Panc1 (cell line): ENCODE data around the gene ADAMTS14. TPM values are rescaled to one million over a fixed set of nuclear protein-coding genes. Genes with fewer than 3 reads are reported as not detected.

ENCODE experiments used
- ATAC-seq: fragments of 200-7000 bp; cut with Tn5 transposase; 2 replicates; pipeline ENCODE4 v1.9.1; 2020; ENCODE audit warnings: mild to moderate bottlenecking, moderate library complexity
- BruUV-seq: library from RNA; stranded (reverse); fragments of 400-500 nt; replicated peaks from 2 replicates; lab custom pipeline; 2021; lab: Mats Ljungman, UMichigan
- CTCF ChIA-PET: fragments of 300-600 bp; sonication (Branson Sonifier 250); formaldehyde crosslinking; loops from one replicate; lab custom pipeline; 2022; ENCODE audit warnings: antibody characterized with exemption; lab: Charles Lee
- POLR2A ChIA-PET: fragments of 300-600 bp; sonication (Branson Sonifier 250); formaldehyde crosslinking; loops from one replicate; lab custom pipeline; 2022; ENCODE audit warnings: antibody characterized with exemption; lab: Charles Lee
- DNase-seq: peaks from one replicate; pipeline ENCODE4 v3.0.0-alpha.2; 2010; ENCODE audit warnings: low read depth, low spot score
- H3K27ac ChIP-seq: 2 replicates; pipeline ENCODE4 v1.5.1; 2011; ENCODE audit warnings: mild to moderate bottlenecking, low read length, inconsistent platforms
- H3K27me3 ChIP-seq: fragments of 200-500 bp; sonication (Bioruptor generic); 2 replicates; pipeline ENCODE4 v1.6.0; 2014; ENCODE audit warnings: low read length, inconsistent platforms; ENCODE audit not compliant: control insufficient read depth, insufficient read depth
- H3K36me3 ChIP-seq: fragments of 200-500 bp; sonication (Bioruptor generic); 2 replicates; pipeline ENCODE4 v1.5.1; 2014; ENCODE audit warnings: inconsistent platforms, mild to moderate bottlenecking, low read length, moderate library complexity; ENCODE audit not compliant: control insufficient read depth, insufficient read depth
- H3K4me1 ChIP-seq: 2 replicates; pipeline ENCODE4 v1.5.1; 2011; ENCODE audit warnings: inconsistent platforms, mild to moderate bottlenecking, low read length, moderate library complexity; ENCODE audit not compliant: control insufficient read depth, insufficient read depth
- H3K4me3 ChIP-seq, 2 experiments: 2 replicates each; pipeline ENCODE4 v1.5.1; 2011 to 2012; ENCODE audit warnings: low read depth in 2 of 2, low read length in 2 of 2, mild to moderate bottlenecking in 2 of 2, inconsistent platforms in 1 of 2, moderate library complexity in 1 of 2
- H3K9me3 ChIP-seq: fragments of 200-500 bp; sonication (Bioruptor generic); 2 replicates; pipeline ENCODE4 v1.5.1; 2014; ENCODE audit warnings: low read depth, mild to moderate bottlenecking, inconsistent platforms, low read length, moderate library complexity; ENCODE audit not compliant: control insufficient read depth, insufficient read depth
- CTCF ChIP-seq: fragments of 450-650 bp; IDR thresholded peaks from 2 replicates; pipeline ENCODE4 v1.5.1; 2017; ENCODE audit warnings: mild to moderate bottlenecking
- POLR2AphosphoS5 ChIP-seq: IDR thresholded peaks from 2 replicates; pipeline ENCODE4 v1.6.1; 2012; ENCODE audit warnings: mild to moderate bottlenecking, low read depth, low read length, moderate library complexity
- REST ChIP-seq, 2 experiments: IDR thresholded peaks; 2 replicates each; pipeline ENCODE4 v1.6.1; 2011 to 2012; ENCODE audit warnings: low read depth in 2 of 2, control low read depth in 1 of 2, low read length in 1 of 2, mild to moderate bottlenecking in 1 of 2, moderate library complexity in 1 of 2; ENCODE audit not compliant: insufficient read depth in 1 of 2
- SIN3A ChIP-seq: IDR thresholded peaks from 2 replicates; pipeline ENCODE4 v1.6.1; 2012; ENCODE audit warnings: low read depth, mild to moderate bottlenecking, low read length, moderate library complexity, borderline replicate concordance; ENCODE audit not compliant: insufficient read depth
- TCF7L2 ChIP-seq: IDR thresholded peaks from 2 replicates; pipeline ENCODE4 v1.6.1; 2011; ENCODE audit warnings: mild to moderate bottlenecking, low read depth, low read length, inconsistent platforms
- in situ Hi-C: cut with HindIII; loops from 2 replicates; pipeline ENCODE4 v1.10.0; 2016; ENCODE audit warnings: low sequenced_read_pairs, low pct_unique_long_range_greater_than_20kb
- intact Hi-C: fragments of 100-400 bp; cut with micrococcal nuclease; formaldehyde crosslinking; loops from one replicate; pipeline ENCODE4 v1.10.0; 2022; ENCODE audit not compliant: unreplicated experiment
- total RNA-seq: library from RNA; stranded (reverse); gene quantifications from one replicate; pipeline ENCODE4 v1.2.1, GENCODE V29; 2021; ENCODE audit not compliant: unreplicated experiment

Gene ADAMTS14
- total RNA-seq, 1 experiment from 2014 or later: 0.67 TPM

- DNase-seq (no peak), ATAC-seq (no peak)
- Histone ChIP-seq H3K9me3 (no peaks in the 10 kb centered on the region), H3K27ac (no peak overlapping the region), H3K4me1 (no peaks in the 10 kb centered on the region; the same call in 1 of the 2 replicates), H3K36me3 (no peaks in the 10 kb centered on the region), H3K4me3 (no peak overlapping the region), H3K27me3 (no peaks in the 10 kb centered on the region)
- in situ Hi-C loops: no loop called here
- ChIA-PET POLR2A (interaction anchor here (0.6 kb wide), 1 partner anchor 9 kb away, joined by 5 read pairs; no protein-coding TSS in a partner anchor), CTCF (no interaction called here)
- intact Hi-C loops: no loop called here
- TF ChIP-seq SIN3A (no peak), TCF7L2 (no peak), REST (IDR thresholded peaks at IDR 0.05; ENCODE audit: insufficient read depth in 1 of 2, low read depth in 2 of 2, low read length in 1 of 2) (no peak), CTCF (no peak), POLR2AphosphoS5 (no peak)
- no TSS peak for BruUV-seq
These were observed 17.0 kb upstream of the ADAMTS14 start for GRCh38 chr10:70655316-70655715.

GRCh38 chr10:70656489-70656888, 15.8 kb upstream of the ADAMTS14 start:
- DNase-seq: peak; percentile 71
- ChIA-PET CTCF (no interaction called here), POLR2A (no interaction called here)
- Histone ChIP-seq H3K36me3 (no peaks in the 10 kb centered on the region), H3K4me1 (no peaks in the 10 kb centered on the region; the same call in 1 of the 2 replicates), H3K4me3 (no peak overlapping the region), H3K27ac (no peak overlapping the region), H3K27me3 (no peaks in the 10 kb centered on the region), H3K9me3 (no peaks in the 10 kb centered on the region)
- no TSS peak for BruUV-seq
- intact Hi-C loops: no loop called here
- in situ Hi-C loops: no loop called here
- TF ChIP-seq POLR2AphosphoS5: no peak
- no peak for TF ChIP-seq REST (IDR thresholded peaks at IDR 0.05; ENCODE audit: insufficient read depth in 1 of 2, low read depth in 2 of 2, low read length in 1 of 2)
- no peak for TF ChIP-seq CTCF
- no peak for TF ChIP-seq SIN3A
- no peak for TF ChIP-seq TCF7L2
- peak; percentile 92 for ATAC-seq
